Measurements from ENCODE around the gene KIF26B.
"Not testable (repeated sequence)": the region's sequence is repeated elsewhere in the genome, so short reads cannot be mapped to it uniquely, and the experiment has no call there.

Gene KIF26B

GRCh38 chr1:245288796-245289195, 134.0 kb downstream of the KIF26B start:
- no peak for DNase-seq

- DNase-seq = no peak
Measured at GRCh38 chr1:245290836-245291235, 136.1 kb downstream of the KIF26B start.

GRCh38 chr1:245291351-245291750, 136.6 kb downstream of the KIF26B start:
- no peak for DNase-seq

- no peak for DNase-seq
Measured at GRCh38 chr1:245292141-245292540, 137.4 kb downstream of the KIF26B start.

GRCh38 chr1:245292553-245292952, 137.8 kb downstream of the KIF26B start:
- no peak for DNase-seq

GRCh38 chr1:245294020-245294419, 139.2 kb downstream of the KIF26B start:
- no peak for DNase-seq

- no peak for DNase-seq
Measured at GRCh38 chr1:245298781-245299180, 144.0 kb downstream of the KIF26B start.

- no peak for DNase-seq
Measured at GRCh38 chr1:245301162-245301580, 146.4 kb downstream of the KIF26B start.

GRCh38 chr1:245301921-245302320, 147.1 kb downstream of the KIF26B start:
- no peak for DNase-seq

- DNase-seq = no peak
Measured at GRCh38 chr1:245304698-245305097, 149.9 kb downstream of the KIF26B start.

- DNase-seq = no peak
Measured at GRCh38 chr1:245306020-245306419, 151.2 kb downstream of the KIF26B start.

- no peak for DNase-seq
Measured at GRCh38 chr1:245306628-245307410, 152.0 kb downstream of the KIF26B start.

GRCh38 chr1:245310571-245311531, 156.1 kb downstream of the KIF26B start:
- DNase-seq = no peak

- no peak for DNase-seq
Measured at GRCh38 chr1:245311887-245312536, 157.2 kb downstream of the KIF26B start.

- no peak for DNase-seq
Measured at GRCh38 chr1:245313576-245313975, 158.8 kb downstream of the KIF26B start.

- no peak for DNase-seq
Measured at GRCh38 chr1:245316784-245317183, 162.0 kb downstream of the KIF26B start.

GRCh38 chr1:245317217-245317616, 162.4 kb downstream of the KIF26B start:
- DNase-seq = no peak

GRCh38 chr1:245319094-245319493, 164.3 kb downstream of the KIF26B start:
- no peak for DNase-seq

GRCh38 chr1:245322673-245323072, 167.9 kb downstream of the KIF26B start:
- DNase-seq = no peak

GRCh38 chr1:245323765-245324164, 169.0 kb downstream of the KIF26B start:
- DNase-seq = not testable (repeated sequence)

- no peak for DNase-seq
Measured at GRCh38 chr1:245325922-245326795, 171.4 kb downstream of the KIF26B start.

GRCh38 chr1:245327360-245327759, 172.6 kb downstream of the KIF26B start:
- no peak for DNase-seq
